ENCODE data around the gene C1orf56.

DNA sequence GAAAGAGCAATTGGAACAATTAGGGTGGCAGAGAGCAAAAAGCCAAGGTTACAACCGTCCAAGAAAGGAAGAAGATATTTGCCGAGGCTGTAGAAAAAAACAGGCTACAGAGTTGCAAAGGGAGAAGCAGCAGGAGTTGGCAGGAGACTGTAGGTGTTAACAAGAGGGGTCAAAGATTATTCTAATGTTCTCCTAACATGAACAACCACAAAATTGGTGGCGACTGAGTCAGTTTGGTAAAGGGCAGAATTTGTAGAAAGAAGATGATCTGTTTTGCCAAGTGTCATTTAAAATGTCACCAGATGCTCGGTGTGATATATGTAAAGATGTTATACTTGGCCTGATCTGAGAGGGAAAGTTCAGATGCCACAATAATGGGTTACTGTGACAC, 39.7 kb upstream of the C1orf56 start:
- TF ChIP-seq CTCF (IDR thresholded peaks at IDR 0.05; ENCODE audit: insufficient read depth, low read length, poor library complexity, severe bottlenecking) (no peak), EZH2phosphoT487 (conservative IDR thresholded peaks at IDR 0.05; ENCODE audit: low read length) (no peak)

Measured in SU-DHL-6 (cell line).